HepG2 (cell line): Measurements from ENCODE around the gene ARFGEF2. TPM values are rescaled to one million over a fixed set of nuclear protein-coding genes. Genes with fewer than 3 reads are reported as not detected.

Experiments
- CHD4 ChIP-seq: fragments of 200-600 bp; sonication (generic); IDR thresholded peaks from 2 replicates; pipeline ENCODE4 v1.7.0; 2017; ENCODE audit warnings: mild to moderate bottlenecking, low read length, borderline replicate concordance
- HES4 ChIP-seq: sonication (generic); formaldehyde crosslinking; IDR thresholded peaks from 2 replicates; pipeline ENCODE4 v1.9.0; 2021; ENCODE audit warnings: mild to moderate bottlenecking, missing genetic modification reagents, borderline replicate concordance
- KDM5A ChIP-seq: fragments of 200-600 bp; sonication (generic); IDR thresholded peaks from 2 replicates; pipeline ENCODE4 v1.7.0; 2018; ENCODE audit warnings: antibody characterized with exemption, mild to moderate bottlenecking, low read length, borderline replicate concordance
- MAFF ChIP-seq: IDR thresholded peaks from 2 replicates; pipeline ENCODE4 v1.6.1; 2011; ENCODE audit warnings: low read depth, low read length, improper control_type of control experiment
- MYC ChIP-seq: sonication (generic); formaldehyde crosslinking; IDR thresholded peaks from 2 replicates; pipeline ENCODE4 v1.9.0; 2021; ENCODE audit warnings: missing genetic modification reagents, borderline replicate concordance
- NBN ChIP-seq: fragments of 450-650 bp; conservative IDR thresholded peaks from 2 replicates; pipeline ENCODE4 v1.6.1; 2017
- NR2F2 ChIP-seq: IDR thresholded peaks from 2 replicates; pipeline ENCODE4 v1.6.1; 2012; ENCODE audit warnings: low read depth, inconsistent platforms, borderline replicate concordance
- PBX3 ChIP-seq: sonication (generic); formaldehyde crosslinking; IDR thresholded peaks from 2 replicates; pipeline ENCODE4 v1.8.1; 2023; ENCODE audit warnings: missing genetic modification reagents, inconsistent platforms, borderline replicate concordance
- PHF5A ChIP-seq: IDR thresholded peaks from one replicate; pipeline ENCODE4 v1.6.1; 2018; ENCODE audit warnings: low read depth, missing genetic modification reagents; ENCODE audit not compliant: unreplicated experiment
- POGZ ChIP-seq: sonication (generic); formaldehyde crosslinking; IDR thresholded peaks from 2 replicates; pipeline ENCODE4 v1.4.0; 2020; ENCODE audit warnings: mild to moderate bottlenecking, missing genetic modification reagents
- PREB ChIP-seq: sonication (generic); formaldehyde crosslinking; IDR thresholded peaks from 2 replicates; pipeline ENCODE4 v1.4.0; 2020; ENCODE audit warnings: missing genetic modification reagents
- ZBTB44 ChIP-seq: sonication (generic); formaldehyde crosslinking; IDR thresholded peaks from 2 replicates; pipeline ENCODE4 v1.4.0; 2020; ENCODE audit warnings: missing genetic modification reagents
- ZKSCAN8 ChIP-seq: IDR thresholded peaks from 2 replicates; pipeline ENCODE4 v1.6.1; 2016; ENCODE audit warnings: borderline replicate concordance, missing genetic modification reagents, missing compliant biosample characterization
- ZNF138 ChIP-seq: sonication (generic); formaldehyde crosslinking; IDR thresholded peaks from 2 replicates; pipeline ENCODE4 v1.5.0; 2020; ENCODE audit warnings: mild to moderate bottlenecking, low read depth, missing genetic modification reagents
- ZNF224 ChIP-seq: sonication (generic); formaldehyde crosslinking; IDR thresholded peaks from 2 replicates; pipeline ENCODE4 v1.5.0; 2020; ENCODE audit warnings: mild to moderate bottlenecking, missing genetic modification reagents
- ZNF382 ChIP-seq: sonication (generic); formaldehyde crosslinking; IDR thresholded peaks from 2 replicates; pipeline ENCODE4 v1.5.0; 2020; ENCODE audit warnings: missing genetic modification reagents, mild to moderate bottlenecking, borderline replicate concordance
- ZNF687 ChIP-seq: sonication (generic); formaldehyde crosslinking; IDR thresholded peaks from 2 replicates; pipeline ENCODE4 v1.5.1; 2020; ENCODE audit warnings: mild to moderate bottlenecking, missing genetic modification reagents, moderate library complexity
- ZNF850 ChIP-seq: sonication (generic); formaldehyde crosslinking; conservative IDR thresholded peaks from 2 replicates; pipeline ENCODE4 v1.9.0; 2021; ENCODE audit warnings: mild to moderate bottlenecking, missing genetic modification reagents
- polyA plus RNA-seq, 8 experiments: library from polyadenylated mRNA; depleted of rRNA in 3 of 8; stranded (reverse) in 7 of 8; unstranded in 1 of 8; fragments of >200 nt; fragmentation: Illumina TruSeq in 4 of 8; extraction: Trizol in 4 of 8; gene quantifications; 2 replicates each; pipeline versions ENCODE4 v1.2.1 to v1.2.3, GENCODE V29; 2011 to 2016; ENCODE audit warnings: low read depth in 4 of 8, missing spikeins in 1 of 8, mixed read lengths in 1 of 8; ENCODE audit not compliant: insufficient read depth in 1 of 8
- total RNA-seq, 5 experiments: library from RNA; depleted of rRNA; stranded (reverse); fragments of >200 nt; fragmentation: Illumina TruSeq; extraction: Trizol; gene quantifications; 2 replicates each; pipeline ENCODE4 v1.2.3, GENCODE V29; 2016; ENCODE audit warnings: low read depth in 1 of 5

ARFGEF2 gene
- total and polyA plus RNA-seq, 2 of the 13 experiments (the other 11 are each of a cell fraction or from before 2014, with no cell fraction given): 44.0 to 60.8 TPM

GRCh38 chr20:48919882-48920526, 1.5 kb upstream of the ARFGEF2 start (continued):
- TF ChIP-seq ZNF687 (CRISPR knock-in tag): no peak; the same call in 1 of the 2 replicates
- TF ChIP-seq MAFF: no peak
- TF ChIP-seq PREB (CRISPR knock-in tag): no peak
- TF ChIP-seq ZNF850 (CRISPR knock-in tag): no peak
- no peak for TF ChIP-seq CHD4
- no peak; the same call in 1 of the 2 replicates for TF ChIP-seq ZNF224 (CRISPR knock-in tag)
- peak; percentile 98 for TF ChIP-seq ZKSCAN8
- TF ChIP-seq ZNF382 (CRISPR knock-in tag): no peak
- TF ChIP-seq NR2F2: peak; percentile 74; the same call in 1 of the 2 replicates
- TF ChIP-seq PBX3 (CRISPR knock-in tag): no peak
- TF ChIP-seq MYC (CRISPR knock-in tag): peak; percentile 58; the same call in 1 of the 2 replicates
- TF ChIP-seq ZBTB44 (CRISPR knock-in tag): no peak
- no peak for TF ChIP-seq KDM5A
- TF ChIP-seq NBN: no peak
- TF ChIP-seq POGZ: peak; percentile 60
- TF ChIP-seq ZNF138 (CRISPR knock-in tag): no peak
- TF ChIP-seq PHF5A (CRISPR knock-in tag): peak; percentile 51
- no peak for TF ChIP-seq HES4 (CRISPR knock-in tag)
